Measurements from ENCODE around the gene ARGLU1. TPM values are rescaled to one million over a fixed set of nuclear protein-coding genes. Genes with fewer than 3 reads are reported as not detected.

Gene ARGLU1
- total and polyA plus RNA-seq, 9 of the 15 experiments (the other 6 are each of a cell fraction or from before 2014, with no cell fraction given): 19.3 to 99.9 (median 49.3) TPM

GRCh38 chr13:106541826-106542225 is 26.1 kb downstream of the ARGLU1 start:
- TF ChIP-seq OTX1 (CRISPR knock-in tag; IDR thresholded peaks at IDR 0.05) (no peak), HMGN3 (IDR thresholded peaks at IDR 0.05; ENCODE audit: borderline replicate concordance, extremely low read depth, insufficient read length, low read depth, low read length) (no peak), HNRNPLL (IDR thresholded peaks at IDR 0.05; ENCODE audit: low read depth, low read length, poor library complexity, severe bottlenecking) (no peak)
- H3K9ac ChIP-seq (ENCODE audit: insufficient read depth in 1 of 2, low read depth in 2 of 2, low read length in 2 of 2): no peak overlapping the region
- no peak overlapping the region for H3K27ac ChIP-seq (ENCODE audit: extremely low read depth, low read depth, low read length)
- no peak for ATAC-seq
- peaks cover 56% of the 10 kb centered on the region; the same call in 2 of the 3 replicates for H3K36me3 ChIP-seq (ENCODE audit: control insufficient read depth, insufficient read depth, low read length)
- no peak overlapping the region for H2AFZ ChIP-seq (ENCODE audit: low read depth, low read length)
- CTCF ChIA-PET (ENCODE audit: low intra/inter-chr PET ratio): no interaction called here
- H3K9me1 ChIP-seq (ENCODE audit: control insufficient read depth, insufficient read depth, low read length): no peaks in the 10 kb centered on the region
- H4K20me1 ChIP-seq (replicated peaks; ENCODE audit: control insufficient read depth, insufficient read depth, low read length): no peaks in the 10 kb centered on the region
- no TSS peak for BruUV-seq (replicated peaks)
- 100% methylated on average over 1 of the region's 1 CpG for WGBS (ENCODE audit: insufficient coverage, low coverage, missing lambda C conversion rate)
- POLR2A ChIA-PET: interaction anchor here (1.2 kb wide), 1 partner anchor 24 kb away, joined by 3 read pairs; no protein-coding TSS in a partner anchor
- H3K4me3 ChIP-seq: no peak overlapping the region
- no peak overlapping the region for H3K4me2 ChIP-seq (ENCODE audit: insufficient read depth, low read length)
- no peak for FAIRE-seq
- peaks cover 11% of the 10 kb centered on the region; the same call in 1 of the 3 replicates for H3K79me2 ChIP-seq (ENCODE audit: control insufficient read depth, insufficient read depth, low read length)
- H3K27me3 ChIP-seq (ENCODE audit: control insufficient read depth in 2 of 2, insufficient read depth in 2 of 2, low read length in 2 of 2): no peaks in the 10 kb centered on the region
- intact Hi-C loops (cut with micrococcal nuclease): no loop called here
- in situ Hi-C loops (cut with MboI): no loop called here
- H3K4me1 ChIP-seq (replicated peaks in 1 of 2; ENCODE audit: control insufficient read depth in 2 of 2, insufficient read depth in 2 of 2, low read length in 2 of 2): no peaks in the 10 kb centered on the region
- no peaks in the 10 kb centered on the region for H3K9me3 ChIP-seq (replicated peaks; ENCODE audit: control insufficient read depth, insufficient read depth, low read depth, low read length)
- no peak for DNase-seq (ENCODE audit: extremely low read depth in 1 of 4, low spot score in 3 of 4)

DNA sequence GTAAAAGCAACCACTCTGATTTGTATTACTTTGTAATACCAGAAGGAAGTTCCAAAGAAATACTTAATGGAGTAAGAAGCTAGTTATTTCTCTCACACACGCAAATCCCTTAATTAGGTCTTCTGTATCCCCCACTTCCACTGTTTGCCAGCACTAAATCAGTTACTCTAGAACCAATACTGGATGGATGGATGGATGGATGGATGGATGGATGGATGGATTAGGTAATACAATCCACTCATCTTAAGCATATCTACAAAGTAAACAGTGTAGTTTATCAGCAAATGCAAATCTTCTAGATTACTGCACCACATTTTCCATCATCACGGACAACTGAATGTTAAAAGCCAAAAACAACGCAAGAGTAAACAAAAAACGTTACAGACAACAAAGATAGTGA is 27.3 kb downstream of the ARGLU1 start:
- Histone ChIP-seq H3K27ac (ENCODE audit: extremely low read depth, low read depth, low read length) (no peak overlapping the region), H3K9me1 (ENCODE audit: control insufficient read depth, insufficient read depth, low read length) (no peaks in the 10 kb centered on the region), H3K9ac (ENCODE audit: insufficient read depth in 1 of 2, low read depth in 2 of 2, low read length in 2 of 2) (no peak overlapping the region), H3K27me3 (ENCODE audit: control insufficient read depth in 2 of 2, insufficient read depth in 2 of 2, low read length in 2 of 2) (no peaks in the 10 kb centered on the region), H3K4me1 (replicated peaks in 1 of 2; ENCODE audit: control insufficient read depth in 2 of 2, insufficient read depth in 2 of 2, low read length in 2 of 2) (peaks cover 0 to 10% of the 10 kb centered on the region in 2 experiments; a peak in 2 of 5 replicates), H4K20me1 (replicated peaks; ENCODE audit: control insufficient read depth, insufficient read depth, low read length) (no peaks in the 10 kb centered on the region), H3K4me2 (ENCODE audit: insufficient read depth, low read length) (no peak overlapping the region), H3K9me3 (replicated peaks; ENCODE audit: control insufficient read depth, insufficient read depth, low read depth, low read length) (no peaks in the 10 kb centered on the region), H3K36me3 (ENCODE audit: control insufficient read depth, insufficient read depth, low read length) (peaks cover 44% of the 10 kb centered on the region; the same call in 2 of the 3 replicates), H3K79me2 (ENCODE audit: control insufficient read depth, insufficient read depth, low read length) (peaks cover 3% of the 10 kb centered on the region; the same call in 1 of the 3 replicates), H3K4me3 (no peak overlapping the region), H2AFZ (ENCODE audit: low read depth, low read length) (no peak overlapping the region)
- in situ Hi-C loops (cut with MboI) (no loop called here), intact Hi-C loops (cut with micrococcal nuclease) (no loop called here)
- CTCF ChIA-PET (ENCODE audit: low intra/inter-chr PET ratio): no interaction called here
- WGBS (ENCODE audit: insufficient coverage, low coverage, missing lambda C conversion rate): 68% methylated on average over 4 of the region's 4 CpGs
- DNase-seq (ENCODE audit: extremely low read depth in 1 of 4, low spot score in 3 of 4) (no peak), FAIRE-seq (no peak), ATAC-seq (no peak)
- POLR2A ChIA-PET: no interaction called here
- BruUV-seq (replicated peaks): no TSS peak
- TF ChIP-seq, protein P1, sequence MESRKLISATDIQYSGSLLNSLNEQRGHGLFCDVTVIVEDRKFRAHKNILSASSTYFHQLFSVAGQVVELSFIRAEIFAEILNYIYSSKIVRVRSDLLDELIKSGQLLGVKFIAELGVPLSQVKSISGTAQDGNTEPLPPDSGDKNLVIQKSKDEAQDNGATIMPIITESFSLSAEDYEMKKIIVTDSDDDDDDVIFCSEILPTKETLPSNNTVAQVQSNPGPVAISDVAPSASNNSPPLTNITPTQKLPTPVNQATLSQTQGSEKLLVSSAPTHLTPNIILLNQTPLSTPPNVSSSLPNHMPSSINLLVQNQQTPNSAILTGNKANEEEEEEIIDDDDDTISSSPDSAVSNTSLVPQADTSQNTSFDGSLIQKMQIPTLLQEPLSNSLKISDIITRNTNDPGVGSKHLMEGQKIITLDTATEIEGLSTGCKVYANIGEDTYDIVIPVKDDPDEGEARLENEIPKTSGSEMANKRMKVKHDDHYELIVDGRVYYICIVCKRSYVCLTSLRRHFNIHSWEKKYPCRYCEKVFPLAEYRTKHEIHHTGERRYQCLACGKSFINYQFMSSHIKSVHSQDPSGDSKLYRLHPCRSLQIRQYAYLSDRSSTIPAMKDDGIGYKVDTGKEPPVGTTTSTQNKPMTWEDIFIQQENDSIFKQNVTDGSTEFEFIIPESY (CRISPR knock-in tag; IDR thresholded peaks at IDR 0.05): no peak
- TF ChIP-seq E2F1 (CRISPR knock-in tag; IDR thresholded peaks at IDR 0.05): no peak
- no peak for TF ChIP-seq L3MBTL2 (IDR thresholded peaks at IDR 0.05)
- TF ChIP-seq ZNF57 (CRISPR knock-in tag; IDR thresholded peaks at IDR 0.05): no peak
- no peak for TF ChIP-seq ZNF696 (CRISPR knock-in tag; conservative IDR thresholded peaks at IDR 0.05)
- no peak for TF ChIP-seq CBX1 (IDR thresholded peaks at IDR 0.05; ENCODE audit: low read depth)
